Heart left ventricle (tissue), 13 donors: Measurements from ENCODE around the gene TCN2.

Source experiments
- CTCF ChIP-seq, 12 donors: fragments of 200-600 bp; sonication (generic) in 4 of 12; IDR thresholded peaks; one replicate each; pipeline versions ENCODE4 v1.5.0 to v1.8.0; 2018 to 2022; ENCODE audit warnings: antibody characterized with exemption in 12 of 12, mild to moderate bottlenecking in 5 of 12
- POLR2A ChIP-seq, 2 donors: fragments of 450-650 bp; IDR thresholded peaks; one replicate each; pipeline ENCODE4 v1.6.1; 2017; ENCODE audit warnings: antibody characterized with exemption in 2 of 2, mild to moderate bottlenecking in 2 of 2, moderate library complexity in 2 of 2
- donor health status: ischemic (EF 13 %, LVEDD 7.1; RV severe dilation, severe dysfunction).
- donor health status: DM: no; HTN: yes; CAD: no.
- donor health status: DM: no; HTN: no; CAD: no.
- donor health status: ischemic (EF 25% LVEDD 6.9; RV normal size, moderate dysfunction).
- donor health status: ischemic (EF 25% LVEDD 5.7; RV mildly dilated, moderate dysfunction).
- donor health status: ischemic (EF 35%, LVEDD 5.7; RV mildly dilated, moderate dysfunction).
- donor health status: nonischemic (EF 11% LVEDD 7.7; RV severe dilation, severe dysfunction).
- donor health status: DM: yes; HTN: yes; CAD: no.
- donor health status: PGD.
- donor health status: ischemic (EF 29% LVEDD 5.4; RV normal size, mild dysfunction).
- donor health status: nonischemic (EF 23%, LVEDD 6.1; RV moderate dilation, normal function).

- TF ChIP-seq CTCF (IDR thresholded peaks at IDR 0.05), result peak in 6 of 12 donors; percentile 7 to 30 (median 20)
- TF ChIP-seq POLR2A (IDR thresholded peaks at IDR 0.05), result peak; percentile 2 to 93
Measured at GRCh38 chr22:30635273-30636225, 28.6 kb downstream of the TCN2 start, which contains the start of gene SLC35E4.
